GM12878 (cell line): Measurements from ENCODE around the gene BBC3.

Experiments used
- CTCF ChIP-seq, 3 experiments: IDR thresholded peaks in 2 of 3; conservative IDR thresholded peaks in 1 of 3; 2 replicates each; pipeline ENCODE4 v1.5.1; 2011; ENCODE audit warnings: low read depth in 3 of 3, low read length in 3 of 3, mild to moderate bottlenecking in 3 of 3, control low read depth in 2 of 3, moderate library complexity in 2 of 3, inconsistent platforms in 1 of 3, mixed read lengths in 1 of 3; ENCODE audit not compliant: control insufficient read depth in 2 of 3, insufficient read depth in 1 of 3; ENCODE audit errors: extremely low read depth in 1 of 3
- EP300 ChIP-seq, 2 experiments: fragments of 150-350 bp in 1 of 2; IDR thresholded peaks; 2 replicates each; pipeline ENCODE4 v1.6.1; 2011 to 2012; ENCODE audit warnings: low read depth in 2 of 2, low read length in 2 of 2, borderline replicate concordance in 1 of 2, improper control_type of control experiment in 1 of 2, inconsistent platforms in 1 of 2; ENCODE audit not compliant: control insufficient read depth in 1 of 2
- MTA3 ChIP-seq: IDR thresholded peaks from 2 replicates; pipeline ENCODE4 v1.6.1; 2012; ENCODE audit warnings: low read length, inconsistent platforms, borderline replicate concordance
- NFYB ChIP-seq: IDR thresholded peaks from 2 replicates; pipeline ENCODE4 v1.6.1; 2011; ENCODE audit warnings: low read depth, mild to moderate bottlenecking, low read length, improper control_type of control experiment, moderate library complexity; ENCODE audit not compliant: insufficient read depth

DNA sequence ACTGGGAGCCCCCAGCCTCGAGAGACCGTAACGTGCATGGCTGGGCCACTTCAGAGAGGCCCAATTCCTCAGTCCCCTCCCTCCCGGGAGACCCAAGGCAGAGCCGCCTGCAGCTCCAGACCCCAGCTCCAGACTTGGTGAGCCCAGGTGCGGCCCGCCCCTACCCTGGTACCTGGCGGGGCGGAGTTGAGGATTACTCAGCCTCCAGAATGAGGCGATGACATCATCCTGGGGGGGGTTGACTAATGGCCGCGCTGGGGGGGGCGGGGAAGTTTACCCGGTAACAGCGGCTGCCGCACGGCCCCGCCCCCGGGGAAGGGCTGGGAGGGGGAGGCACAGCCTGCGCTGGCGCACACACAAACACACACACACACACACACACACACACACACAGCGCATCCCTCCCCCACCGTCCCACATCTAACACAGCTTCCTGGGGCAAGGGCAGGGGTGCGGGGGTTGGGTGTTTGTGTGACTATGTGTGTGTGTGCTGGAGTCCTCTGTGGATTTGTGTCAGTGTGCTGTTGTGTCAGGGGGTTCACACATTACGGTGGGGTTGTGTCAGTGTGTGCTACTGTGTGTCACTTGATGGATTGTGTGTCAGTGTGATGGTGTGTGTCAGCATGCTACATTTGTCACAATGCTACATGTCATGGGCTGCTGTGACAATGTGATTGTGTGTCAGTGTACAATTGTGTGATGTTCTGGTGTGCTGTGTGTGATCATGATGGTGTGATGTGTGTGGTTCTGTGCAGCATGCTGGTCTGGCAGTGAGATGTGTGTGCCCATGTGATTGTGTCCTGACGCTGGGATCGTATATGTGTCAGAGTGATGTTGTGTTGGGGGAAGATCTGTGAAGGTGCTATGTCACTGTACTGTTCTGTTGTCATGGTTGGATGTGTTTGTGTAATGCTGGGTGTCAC, 10.3 kb upstream of the BBC3 start:
- TF ChIP-seq EP300 (IDR thresholded peaks at IDR 0.05; ENCODE audit: borderline replicate concordance in 1 of 2, control insufficient read depth in 1 of 2, low read depth in 2 of 2, low read length in 2 of 2) = no peak
- TF ChIP-seq CTCF (IDR thresholded peaks at IDR 0.05 in 2 of 3, conservative IDR thresholded peaks at IDR 0.05 in 1 of 3; ENCODE audit: control insufficient read depth in 2 of 3, extremely low read depth in 1 of 3, insufficient read depth in 1 of 3, low read depth in 3 of 3, low read length in 3 of 3) = no peak
- no peak for TF ChIP-seq NFYB
- TF ChIP-seq MTA3 = no peak
